Heart left ventricle (tissue), 13 donors: ENCODE results near the gene ERCC2.
"Not testable (repeated sequence)": the region's sequence is repeated elsewhere in the genome, so short reads cannot be mapped to it uniquely, and the experiment has no call there.

Experiments used
- POLR2A ChIP-seq, 2 donors: fragments of 450-650 bp; IDR thresholded peaks; one replicate each; pipeline ENCODE4 v1.6.1; 2017; ENCODE audit warnings: antibody characterized with exemption in 2 of 2, mild to moderate bottlenecking in 2 of 2, moderate library complexity in 2 of 2
- TF ChIP-seq, protein P1 (sequence below), 12 donors: fragments of 200-600 bp; sonication (generic) in 4 of 12; IDR thresholded peaks; one replicate each; pipeline versions ENCODE4 v1.5.0 to v1.8.0; 2018 to 2022; ENCODE audit warnings: antibody characterized with exemption in 12 of 12, mild to moderate bottlenecking in 5 of 12
- donor health status: ischemic (EF 13 %, LVEDD 7.1; RV severe dilation, severe dysfunction).
- donor health status: DM: no; HTN: yes; CAD: no.
- donor health status: DM: no; HTN: no; CAD: no.
- donor health status: ischemic (EF 25% LVEDD 6.9; RV normal size, moderate dysfunction).
- donor health status: ischemic (EF 25% LVEDD 5.7; RV mildly dilated, moderate dysfunction).
- donor health status: ischemic (EF 35%, LVEDD 5.7; RV mildly dilated, moderate dysfunction).
- donor health status: nonischemic (EF 11% LVEDD 7.7; RV severe dilation, severe dysfunction).
- donor health status: DM: yes; HTN: yes; CAD: no.
- donor health status: PGD.
- donor health status: ischemic (EF 29% LVEDD 5.4; RV normal size, mild dysfunction).
- donor health status: nonischemic (EF 23%, LVEDD 6.1; RV moderate dilation, normal function).

GRCh38 chr19:45407585-45407984 is 37.2 kb upstream of the ERCC2 start:
- TF ChIP-seq, protein P1, sequence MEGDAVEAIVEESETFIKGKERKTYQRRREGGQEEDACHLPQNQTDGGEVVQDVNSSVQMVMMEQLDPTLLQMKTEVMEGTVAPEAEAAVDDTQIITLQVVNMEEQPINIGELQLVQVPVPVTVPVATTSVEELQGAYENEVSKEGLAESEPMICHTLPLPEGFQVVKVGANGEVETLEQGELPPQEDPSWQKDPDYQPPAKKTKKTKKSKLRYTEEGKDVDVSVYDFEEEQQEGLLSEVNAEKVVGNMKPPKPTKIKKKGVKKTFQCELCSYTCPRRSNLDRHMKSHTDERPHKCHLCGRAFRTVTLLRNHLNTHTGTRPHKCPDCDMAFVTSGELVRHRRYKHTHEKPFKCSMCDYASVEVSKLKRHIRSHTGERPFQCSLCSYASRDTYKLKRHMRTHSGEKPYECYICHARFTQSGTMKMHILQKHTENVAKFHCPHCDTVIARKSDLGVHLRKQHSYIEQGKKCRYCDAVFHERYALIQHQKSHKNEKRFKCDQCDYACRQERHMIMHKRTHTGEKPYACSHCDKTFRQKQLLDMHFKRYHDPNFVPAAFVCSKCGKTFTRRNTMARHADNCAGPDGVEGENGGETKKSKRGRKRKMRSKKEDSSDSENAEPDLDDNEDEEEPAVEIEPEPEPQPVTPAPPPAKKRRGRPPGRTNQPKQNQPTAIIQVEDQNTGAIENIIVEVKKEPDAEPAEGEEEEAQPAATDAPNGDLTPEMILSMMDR (IDR thresholded peaks at IDR 0.05): not testable (repeated sequence)
- not testable (repeated sequence) for TF ChIP-seq POLR2A (IDR thresholded peaks at IDR 0.05)
